ENCODE results near the gene PTPRN2. TPM values are rescaled to one million over a fixed set of nuclear protein-coding genes. Genes with fewer than 3 reads are reported as not detected.

Gene PTPRN2
- total and polyA plus RNA-seq, 2 donors (not counting 1 experiment from before 2014, with no cell fraction given): 0.54 to 1.2 TPM

DNA sequence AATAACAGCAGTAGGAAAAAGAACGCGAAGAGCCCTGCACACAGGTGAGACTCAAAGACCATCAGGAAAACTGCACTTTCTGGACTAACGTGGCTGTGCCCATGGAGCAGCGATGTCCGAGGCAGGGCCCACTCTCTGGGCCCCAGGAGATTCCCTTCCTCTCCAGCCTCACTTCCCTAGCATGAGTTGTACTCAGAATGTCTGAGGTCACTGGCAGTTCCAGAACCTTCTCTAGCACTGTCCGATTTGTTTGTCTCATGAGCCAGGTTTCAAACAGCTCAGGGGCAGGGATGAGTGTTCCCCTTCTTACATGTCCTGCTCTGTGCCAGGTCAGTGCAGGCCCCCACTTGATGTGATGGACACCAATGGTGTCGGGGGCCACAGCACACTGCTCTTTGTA lies 484.2 kb downstream of the PTPRN2 start:
- Histone ChIP-seq H3K79me2 (ENCODE audit: control insufficient read depth, insufficient read depth, low read length) (no peaks in the 10 kb centered on the region), H2AFZ (ENCODE audit: low read length) (no peak overlapping the region), H3K9me3 (ENCODE audit: control insufficient read depth, insufficient read depth, low read depth, low read length) (no peaks in the 10 kb centered on the region)

DNA sequence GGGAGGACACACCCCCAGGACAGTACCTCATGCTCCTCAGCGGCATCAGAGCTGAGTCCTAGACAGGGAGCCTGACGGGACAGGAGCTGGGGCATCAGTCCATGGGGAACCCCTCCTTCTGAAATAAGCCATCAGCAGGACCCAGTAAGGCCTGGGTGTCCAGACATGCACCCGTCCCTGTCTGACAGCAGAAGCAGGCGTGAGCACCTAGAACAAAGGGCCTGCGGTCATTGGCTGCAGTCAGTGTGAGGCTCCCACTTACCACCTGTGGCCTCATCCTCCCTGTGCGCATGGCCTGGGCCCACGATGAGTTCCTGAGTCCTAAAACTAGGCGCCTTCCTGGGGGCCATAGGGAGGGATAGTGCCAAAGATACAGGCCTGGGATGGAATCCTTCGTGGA lies 484.7 kb downstream of the PTPRN2 start:
- Histone ChIP-seq H4K20me1 (ENCODE audit: control insufficient read depth, extremely low read depth, insufficient read depth, low read length) (no peaks in the 10 kb centered on the region), H2AFZ (ENCODE audit: low read length) (no peak overlapping the region), H3K4me1 (ENCODE audit: control insufficient read depth, extremely low read depth, insufficient read depth, low read length) (no peaks in the 10 kb centered on the region), H3K36me3 (ENCODE audit: control insufficient read depth, insufficient read depth, low read length) (no peaks in the 10 kb centered on the region), H3K4me2 (ENCODE audit: extremely low read depth, insufficient read depth, low read length) (no peak overlapping the region), H3K4me3 (replicated peaks in 1 of 4; ENCODE audit: control extremely low read depth in 1 of 4, insufficient read depth in 1 of 4, low read depth in 3 of 4, low read length in 4 of 4) (no peak overlapping the region), H3K27me3 (ENCODE audit: control insufficient read depth, insufficient read depth, low read length) (no peaks in the 10 kb centered on the region), H3K27ac (ENCODE audit: insufficient read depth, low read length) (no peak overlapping the region), H3K9ac (ENCODE audit: insufficient read depth, low read length) (no peak overlapping the region), H3K9me3 (ENCODE audit: control insufficient read depth, insufficient read depth, low read depth, low read length) (no peaks in the 10 kb centered on the region), H3K79me2 (ENCODE audit: control insufficient read depth, insufficient read depth, low read length) (no peaks in the 10 kb centered on the region)
- no peak for DNase-seq (ENCODE audit: low read depth in 2 of 2)
- no peak for TF ChIP-seq EZH2 (IDR thresholded peaks at IDR 0.05; ENCODE audit: low read length, missing control alignments)
- TF ChIP-seq, protein P1, sequence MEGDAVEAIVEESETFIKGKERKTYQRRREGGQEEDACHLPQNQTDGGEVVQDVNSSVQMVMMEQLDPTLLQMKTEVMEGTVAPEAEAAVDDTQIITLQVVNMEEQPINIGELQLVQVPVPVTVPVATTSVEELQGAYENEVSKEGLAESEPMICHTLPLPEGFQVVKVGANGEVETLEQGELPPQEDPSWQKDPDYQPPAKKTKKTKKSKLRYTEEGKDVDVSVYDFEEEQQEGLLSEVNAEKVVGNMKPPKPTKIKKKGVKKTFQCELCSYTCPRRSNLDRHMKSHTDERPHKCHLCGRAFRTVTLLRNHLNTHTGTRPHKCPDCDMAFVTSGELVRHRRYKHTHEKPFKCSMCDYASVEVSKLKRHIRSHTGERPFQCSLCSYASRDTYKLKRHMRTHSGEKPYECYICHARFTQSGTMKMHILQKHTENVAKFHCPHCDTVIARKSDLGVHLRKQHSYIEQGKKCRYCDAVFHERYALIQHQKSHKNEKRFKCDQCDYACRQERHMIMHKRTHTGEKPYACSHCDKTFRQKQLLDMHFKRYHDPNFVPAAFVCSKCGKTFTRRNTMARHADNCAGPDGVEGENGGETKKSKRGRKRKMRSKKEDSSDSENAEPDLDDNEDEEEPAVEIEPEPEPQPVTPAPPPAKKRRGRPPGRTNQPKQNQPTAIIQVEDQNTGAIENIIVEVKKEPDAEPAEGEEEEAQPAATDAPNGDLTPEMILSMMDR (conservative IDR thresholded peaks at IDR 0.05 in 1 of 2, IDR thresholded peaks at IDR 0.05 in 1 of 2; ENCODE audit: low read depth in 1 of 2, low read length in 2 of 2): no peak

More for the DNA sequence above, 484.2 kb downstream of the PTPRN2 start:
- Histone ChIP-seq H3K27me3 (ENCODE audit: control insufficient read depth, insufficient read depth, low read length) (no peaks in the 10 kb centered on the region), H3K4me3 (replicated peaks in 1 of 4; ENCODE audit: control extremely low read depth in 1 of 4, insufficient read depth in 1 of 4, low read depth in 3 of 4, low read length in 4 of 4) (no peak overlapping the region), H3K9ac (ENCODE audit: insufficient read depth, low read length) (no peak overlapping the region), H3K36me3 (ENCODE audit: control insufficient read depth, insufficient read depth, low read length) (no peaks in the 10 kb centered on the region), H4K20me1 (ENCODE audit: control insufficient read depth, extremely low read depth, insufficient read depth, low read length) (no peaks in the 10 kb centered on the region), H3K4me1 (ENCODE audit: control insufficient read depth, extremely low read depth, insufficient read depth, low read length) (no peaks in the 10 kb centered on the region), H3K27ac (ENCODE audit: insufficient read depth, low read length) (no peak overlapping the region), H3K4me2 (ENCODE audit: extremely low read depth, insufficient read depth, low read length) (no peak overlapping the region)
- no peak for DNase-seq (ENCODE audit: low read depth in 2 of 2)
- TF ChIP-seq, protein P1 (conservative IDR thresholded peaks at IDR 0.05 in 1 of 2, IDR thresholded peaks at IDR 0.05 in 1 of 2; ENCODE audit: low read depth in 1 of 2, low read length in 2 of 2): no peak
- no peak for TF ChIP-seq EZH2 (IDR thresholded peaks at IDR 0.05; ENCODE audit: low read length, missing control alignments)

DNA sequence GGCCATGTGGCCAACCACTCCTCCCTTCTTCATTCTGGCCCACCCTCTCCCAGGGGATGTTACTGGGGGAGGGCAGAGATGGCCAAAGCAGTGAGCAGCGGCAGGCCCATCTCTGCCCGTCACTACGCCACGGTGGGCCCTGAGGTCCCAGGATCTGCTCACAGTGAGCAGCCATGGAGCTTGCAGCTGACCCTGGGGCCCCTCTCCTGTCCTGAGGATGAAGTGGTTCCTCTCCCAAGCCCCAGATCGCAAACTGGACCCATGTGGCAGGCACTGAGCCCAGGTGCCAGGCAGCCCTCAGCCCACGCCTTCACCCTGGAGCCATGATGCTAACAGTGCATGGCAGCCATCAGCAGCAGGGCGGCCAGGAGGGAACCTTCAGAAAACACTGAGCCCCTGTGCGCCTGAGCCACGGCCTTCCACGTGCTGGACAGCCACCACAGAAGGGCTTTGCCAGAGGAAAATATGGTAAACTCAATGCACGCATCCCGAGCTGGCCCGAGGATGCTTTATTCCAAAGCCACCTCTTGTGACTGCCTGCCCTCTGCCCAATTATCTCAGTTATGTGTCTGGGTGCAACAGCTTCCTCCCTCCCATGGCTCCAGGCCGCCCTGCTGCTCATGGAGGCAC lies 485.7 kb downstream of the PTPRN2 start:
- H3K36me3 ChIP-seq (ENCODE audit: control insufficient read depth, insufficient read depth, low read length): no peaks in the 10 kb centered on the region
- H2AFZ ChIP-seq (ENCODE audit: low read length): no peak overlapping the region
- H3K4me1 ChIP-seq (ENCODE audit: control insufficient read depth, extremely low read depth, insufficient read depth, low read length): no peaks in the 10 kb centered on the region
- no peaks in the 10 kb centered on the region for H3K79me2 ChIP-seq (ENCODE audit: control insufficient read depth, insufficient read depth, low read length)
- H4K20me1 ChIP-seq (ENCODE audit: control insufficient read depth, extremely low read depth, insufficient read depth, low read length): no peaks in the 10 kb centered on the region
- no peak for DNase-seq (ENCODE audit: low read depth in 2 of 2)
- H3K4me2 ChIP-seq (ENCODE audit: extremely low read depth, insufficient read depth, low read length): no peak overlapping the region
- H3K27ac ChIP-seq (ENCODE audit: insufficient read depth, low read length): no peak overlapping the region
- no peaks in the 10 kb centered on the region for H3K27me3 ChIP-seq (ENCODE audit: control insufficient read depth, insufficient read depth, low read length)
- no peaks in the 10 kb centered on the region for H3K9me3 ChIP-seq (ENCODE audit: control insufficient read depth, insufficient read depth, low read depth, low read length)
- no peak for TF ChIP-seq EZH2 (IDR thresholded peaks at IDR 0.05; ENCODE audit: low read length, missing control alignments)
- TF ChIP-seq, protein P1 (conservative IDR thresholded peaks at IDR 0.05 in 1 of 2, IDR thresholded peaks at IDR 0.05 in 1 of 2; ENCODE audit: low read depth in 1 of 2, low read length in 2 of 2): no peak
- H3K4me3 ChIP-seq (replicated peaks in 1 of 4; ENCODE audit: control extremely low read depth in 1 of 4, insufficient read depth in 1 of 4, low read depth in 3 of 4, low read length in 4 of 4): no peak overlapping the region
- H3K9ac ChIP-seq (ENCODE audit: insufficient read depth, low read length): no peak overlapping the region

Measured in fibroblast of lung (primary cell).